Mesodermal cell (in vitro differentiated cells): ENCODE data around the gene PRTFDC1.

ENCODE experiments used
- H3K27ac ChIP-seq: 2 replicates; pipeline ENCODE4 v1.7.0; 2013; ENCODE audit warnings: mild to moderate bottlenecking, low read depth, low read length, moderate library complexity; ENCODE audit not compliant: severe bottlenecking
- H3K36me3 ChIP-seq: 2 replicates; pipeline ENCODE4 v1.7.1; 2013; ENCODE audit warnings: mild to moderate bottlenecking, low read length, moderate library complexity; ENCODE audit not compliant: control insufficient read depth, insufficient read depth
- H3K4me1 ChIP-seq: one replicate; pipeline ENCODE4 v1.7.1; 2013; ENCODE audit warnings: mild to moderate bottlenecking, low read length; ENCODE audit not compliant: insufficient read depth, control insufficient read depth, poor library complexity, severe bottlenecking
- H3K4me3 ChIP-seq: 2 replicates; pipeline ENCODE4 v1.7.0; 2013; ENCODE audit warnings: low read length, control low read depth, mild to moderate bottlenecking; ENCODE audit not compliant: insufficient read depth, poor library complexity, severe bottlenecking; ENCODE audit errors: extremely low read depth
- H3K9me3 ChIP-seq: 2 replicates; pipeline ENCODE4 v1.7.1; 2013; ENCODE audit warnings: mild to moderate bottlenecking, low read length, moderate library complexity; ENCODE audit not compliant: control insufficient read depth
- WGBS, 2 experiments: methylation state at CpG; one replicate each; pipeline ENCODE4 v1.1.5; 2013; ENCODE audit warnings: missing lambda C conversion rate in 2 of 2; ENCODE audit not compliant: insufficient coverage in 2 of 2; 5-methylcytosine and 5-hydroxymethylcytosine counted together

PRTFDC1 gene

DNA sequence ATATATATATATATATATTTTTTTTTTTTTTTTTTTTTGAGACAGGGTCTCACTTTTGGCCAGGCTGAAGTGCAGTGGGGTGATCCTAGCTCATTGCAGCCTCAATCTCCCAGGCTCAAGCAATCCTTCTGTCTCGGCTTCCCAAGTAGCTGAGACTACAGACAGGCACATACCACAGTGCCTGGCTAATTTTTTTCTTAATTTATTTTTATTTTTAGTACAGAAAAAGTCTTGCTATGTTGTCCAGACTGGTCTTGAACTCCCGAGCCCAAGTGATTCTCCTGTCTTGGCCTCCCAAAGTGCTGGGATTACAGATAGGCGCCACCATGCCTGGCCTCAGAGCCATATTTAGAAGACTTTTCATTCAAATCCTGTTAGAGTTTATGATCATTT, 79.6 kb downstream of the PRTFDC1 start:
- Histone ChIP-seq H3K9me3 (peaks cover 4% of the 10 kb centered on the region), H3K27ac (peak overlapping the region; percentile 59), H3K4me1 (peaks cover 14% of the 10 kb centered on the region), H3K36me3 (no peaks in the 10 kb centered on the region), H3K4me3 (no peak overlapping the region)
- 88 to 95% methylated on average over 2 of the region's 3 CpGs for WGBS, 2 experiments

DNA sequence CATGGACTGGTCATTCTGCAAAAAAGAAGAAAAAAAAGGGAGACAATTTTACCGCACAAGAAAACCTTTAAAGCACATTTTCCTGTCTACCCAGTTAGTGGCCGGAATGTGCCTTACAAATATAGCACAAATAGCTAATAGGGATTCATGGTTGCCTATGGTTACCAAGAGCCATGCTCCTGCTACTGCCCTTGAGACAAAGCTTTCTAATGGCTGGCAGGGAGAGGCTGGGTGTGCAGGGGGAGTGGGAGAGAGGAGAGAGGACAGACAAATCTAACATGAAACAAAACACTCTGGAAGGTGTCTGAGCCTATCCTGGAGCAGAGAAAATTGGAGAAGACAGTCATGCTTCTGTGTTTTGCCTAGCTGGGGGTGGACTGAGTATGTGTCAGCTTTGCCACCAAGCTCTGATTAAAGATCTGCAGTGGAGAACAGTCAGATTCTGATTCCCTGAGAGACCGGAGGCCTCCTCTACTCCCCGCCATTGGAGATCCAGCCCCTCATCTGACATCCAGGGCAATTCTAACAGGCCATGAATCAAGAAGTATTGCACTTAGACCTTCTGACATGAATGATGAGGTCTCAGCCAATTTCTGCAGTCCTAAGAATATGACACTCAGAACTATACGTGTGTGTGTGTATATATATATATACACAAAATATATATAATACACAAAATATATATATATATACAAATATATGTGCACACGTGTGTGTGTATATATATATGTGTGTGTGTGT, 80.2 kb downstream of the PRTFDC1 start:
- Histone ChIP-seq H3K36me3 (no peaks in the 10 kb centered on the region), H3K9me3 (peaks cover 4% of the 10 kb centered on the region), H3K4me3 (no peak overlapping the region), H3K4me1 (peaks cover 17% of the 10 kb centered on the region), H3K27ac (peak overlapping the region; percentile 88)
- 66 to 100% methylated on average over 2 of the region's 6 CpGs for WGBS, 2 experiments

DNA sequence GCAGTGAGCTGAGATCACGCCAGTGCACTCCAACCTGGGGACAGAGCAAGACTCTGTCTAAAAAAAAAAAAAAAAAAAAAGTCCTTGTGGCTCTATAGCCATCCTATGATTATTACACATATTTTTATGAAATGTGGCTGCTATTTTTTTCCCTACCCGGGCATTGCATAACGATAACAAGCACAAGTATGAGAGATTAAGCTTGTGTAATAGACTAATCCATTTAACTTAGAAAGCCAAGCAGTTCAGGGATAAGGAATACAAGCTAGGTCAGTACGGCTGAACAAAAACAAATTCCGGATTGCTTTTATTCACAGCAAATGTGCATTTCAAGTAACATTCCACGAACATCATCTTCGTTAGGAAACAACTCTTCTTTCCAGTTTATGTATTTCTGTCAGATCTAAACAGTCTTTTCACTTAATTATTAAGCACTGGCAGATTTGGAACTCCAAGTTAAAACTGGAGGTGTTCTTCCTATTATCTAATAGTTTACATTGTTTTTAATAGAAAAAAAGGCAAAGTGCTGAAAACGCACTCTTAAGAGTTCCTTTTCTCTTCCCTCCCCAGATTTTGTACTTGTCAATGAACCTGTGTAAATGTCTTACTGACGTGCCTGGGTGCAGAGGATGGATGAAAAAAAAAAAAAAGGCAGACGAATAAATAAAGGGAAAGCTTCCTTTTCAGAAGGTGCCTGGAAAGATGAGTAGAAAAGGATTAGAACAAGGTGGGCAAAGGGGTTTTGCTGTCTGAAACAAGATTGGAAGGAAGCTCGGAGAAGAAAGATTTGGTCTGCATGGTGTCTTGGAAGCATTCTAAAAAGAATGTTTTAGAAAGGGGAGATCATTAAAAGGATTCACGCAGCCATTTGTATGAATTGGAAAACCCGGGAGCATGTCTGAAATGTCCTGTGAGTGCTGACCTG, 81.1 kb downstream of the PRTFDC1 start:
- peaks cover 4% of the 10 kb centered on the region for H3K9me3 ChIP-seq
- 79 to 83% methylated on average over 6 to 7 of the region's 13 CpGs for WGBS, 2 experiments
- no peak overlapping the region for H3K4me3 ChIP-seq
- H3K36me3 ChIP-seq: no peaks in the 10 kb centered on the region
- peaks cover 23% of the 10 kb centered on the region for H3K4me1 ChIP-seq
- peak overlapping the region; percentile 88 for H3K27ac ChIP-seq

DNA sequence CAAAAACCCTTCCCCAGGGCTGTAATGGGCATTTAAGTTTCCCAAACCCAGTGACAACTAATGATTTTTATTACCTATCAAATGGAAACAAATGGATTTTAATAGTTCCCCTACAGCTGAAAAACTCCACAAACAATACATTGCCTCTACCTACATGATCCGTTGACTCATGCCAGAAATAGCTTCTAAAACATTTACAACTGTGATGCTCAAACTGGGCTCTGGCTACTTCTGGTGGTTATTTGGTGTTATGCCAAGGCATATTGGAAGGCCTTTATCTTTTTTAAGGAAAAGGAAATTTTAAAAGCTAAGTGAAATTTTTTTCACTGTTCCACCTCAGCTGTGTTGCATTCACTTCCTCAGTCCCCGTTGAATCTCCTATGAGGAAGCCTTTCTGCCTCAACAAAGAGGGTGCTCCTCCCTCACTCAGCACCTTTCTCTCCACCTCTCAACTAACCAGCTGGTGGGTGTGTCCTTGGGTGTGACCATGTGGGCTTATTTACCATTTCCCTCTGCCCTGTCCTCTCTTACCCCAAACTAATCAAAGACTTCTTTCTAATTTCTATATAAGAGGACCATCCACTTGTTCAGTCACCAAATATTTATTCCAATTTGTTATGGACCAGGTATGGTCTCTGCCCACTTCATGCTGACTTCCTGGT, 82.9 kb downstream of the PRTFDC1 start:
- no peaks in the 10 kb centered on the region for H3K9me3 ChIP-seq
- H3K36me3 ChIP-seq: no peaks in the 10 kb centered on the region
- no peak overlapping the region for H3K27ac ChIP-seq
- peaks cover 34% of the 10 kb centered on the region for H3K4me1 ChIP-seq
- H3K4me3 ChIP-seq: no peak overlapping the region
- WGBS, 2 experiments: 100% methylated on average over 1 of the region's 2 CpGs; no CpG with 5 or more reads in 1 of the 2 experiments

DNA sequence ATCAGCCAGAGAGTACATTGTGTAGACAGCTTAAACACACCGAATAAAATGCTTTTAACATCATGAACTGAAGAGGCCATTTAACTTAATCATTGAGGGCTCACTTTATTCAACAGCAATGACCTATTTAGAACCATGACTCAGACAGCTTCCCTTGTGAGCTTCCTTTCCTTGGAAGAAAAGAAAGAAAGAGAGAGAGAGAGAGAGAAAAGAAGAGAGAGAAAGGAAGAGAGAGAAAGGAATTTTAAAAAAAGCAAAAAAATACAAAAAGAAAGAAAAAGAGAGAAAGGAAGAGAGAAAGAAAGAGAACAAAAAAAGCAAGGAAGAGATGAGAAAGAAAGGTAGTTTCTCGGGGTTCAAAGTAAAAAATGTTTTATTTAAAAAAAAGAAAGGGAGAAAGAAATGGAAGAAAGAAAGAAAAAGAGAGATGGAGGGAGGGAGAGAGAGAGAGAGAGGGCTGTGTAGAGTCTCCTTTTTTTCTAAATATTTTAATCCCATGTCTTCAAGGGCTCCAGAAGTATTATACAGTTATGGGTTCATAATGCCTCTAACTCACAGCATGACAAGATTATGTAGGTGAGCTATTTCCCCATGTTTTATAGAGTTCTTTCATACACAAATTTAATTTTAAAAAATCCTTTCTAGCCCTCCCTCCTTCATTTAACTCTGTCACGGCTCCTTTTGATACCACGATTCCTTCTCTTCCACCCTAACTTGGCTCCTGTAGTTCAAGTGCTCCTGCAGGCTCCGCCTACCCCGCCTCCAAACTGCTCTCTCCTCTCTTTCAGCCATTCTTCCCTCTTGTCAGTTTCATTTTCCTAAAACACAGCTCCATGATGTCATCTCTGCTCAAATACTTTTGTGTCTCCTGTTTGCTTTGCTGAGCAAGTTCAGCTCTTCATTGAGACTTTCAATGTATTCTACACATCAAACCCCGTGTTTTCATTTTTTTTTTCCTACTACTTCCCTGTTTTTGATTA, 85.5 kb downstream of the PRTFDC1 start:
- no peak overlapping the region for H3K27ac ChIP-seq
- H3K36me3 ChIP-seq: no peaks in the 10 kb centered on the region
- peaks cover 7% of the 10 kb centered on the region for H3K9me3 ChIP-seq
- H3K4me3 ChIP-seq: no peak overlapping the region
- H3K4me1 ChIP-seq: peaks cover 20% of the 10 kb centered on the region
- 73 to 78% methylated on average over 7 of the region's 7 CpGs for WGBS, 2 experiments

DNA sequence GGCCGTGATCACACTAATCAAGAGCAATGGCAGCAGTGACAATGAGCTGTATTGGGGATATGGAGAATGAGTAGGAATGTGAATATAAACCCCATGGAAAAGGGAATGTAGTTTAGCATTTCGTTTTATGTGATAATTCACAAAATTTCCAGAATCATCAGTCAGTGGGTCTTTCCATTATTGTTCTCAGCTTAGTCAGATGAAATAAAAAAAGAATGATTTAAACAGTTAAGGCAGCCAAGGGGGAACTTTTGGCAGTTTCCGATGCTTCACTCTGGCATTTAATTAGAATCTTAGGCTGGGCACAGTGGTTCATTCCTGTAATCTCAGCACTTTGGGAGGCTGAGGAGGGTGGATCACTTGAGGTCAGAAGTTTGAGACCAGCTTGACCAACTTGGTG, 86.6 kb downstream of the PRTFDC1 start:
- peaks cover 7% of the 10 kb centered on the region for H3K9me3 ChIP-seq
- peaks cover 20% of the 10 kb centered on the region for H3K4me1 ChIP-seq
- no peaks in the 10 kb centered on the region for H3K36me3 ChIP-seq
- H3K4me3 ChIP-seq: no peak overlapping the region
- no peak overlapping the region for H3K27ac ChIP-seq
- WGBS, 2 experiments: 93 to 100% methylated on average over 2 to 3 of the region's 3 CpGs

DNA sequence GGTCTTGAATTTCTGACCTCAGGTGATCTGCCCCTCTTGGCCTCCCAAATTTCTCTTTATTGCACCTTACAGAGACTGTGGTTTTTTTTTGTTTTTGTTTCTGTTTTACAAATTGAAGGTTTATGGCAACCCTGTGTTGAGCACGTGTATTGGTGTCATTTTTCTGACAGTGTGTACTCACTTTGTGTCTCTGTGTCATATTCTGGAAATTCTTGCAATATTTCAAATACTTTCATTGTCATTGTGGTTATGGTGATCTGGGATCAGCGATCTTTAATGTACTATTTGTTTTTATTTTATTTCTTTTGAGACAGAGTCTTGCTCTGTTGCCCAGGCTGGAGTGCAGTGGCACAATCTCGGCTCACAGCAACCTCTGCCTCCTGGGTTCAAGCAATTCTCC, 89.8 kb downstream of the PRTFDC1 start:
- peaks cover 7% of the 10 kb centered on the region for H3K9me3 ChIP-seq
- no peak overlapping the region for H3K27ac ChIP-seq
- WGBS, 2 experiments: 100% methylated on average over 1 of the region's 3 CpGs
- H3K4me3 ChIP-seq: no peak overlapping the region
- H3K4me1 ChIP-seq: peaks cover 20% of the 10 kb centered on the region
- no peaks in the 10 kb centered on the region for H3K36me3 ChIP-seq

DNA sequence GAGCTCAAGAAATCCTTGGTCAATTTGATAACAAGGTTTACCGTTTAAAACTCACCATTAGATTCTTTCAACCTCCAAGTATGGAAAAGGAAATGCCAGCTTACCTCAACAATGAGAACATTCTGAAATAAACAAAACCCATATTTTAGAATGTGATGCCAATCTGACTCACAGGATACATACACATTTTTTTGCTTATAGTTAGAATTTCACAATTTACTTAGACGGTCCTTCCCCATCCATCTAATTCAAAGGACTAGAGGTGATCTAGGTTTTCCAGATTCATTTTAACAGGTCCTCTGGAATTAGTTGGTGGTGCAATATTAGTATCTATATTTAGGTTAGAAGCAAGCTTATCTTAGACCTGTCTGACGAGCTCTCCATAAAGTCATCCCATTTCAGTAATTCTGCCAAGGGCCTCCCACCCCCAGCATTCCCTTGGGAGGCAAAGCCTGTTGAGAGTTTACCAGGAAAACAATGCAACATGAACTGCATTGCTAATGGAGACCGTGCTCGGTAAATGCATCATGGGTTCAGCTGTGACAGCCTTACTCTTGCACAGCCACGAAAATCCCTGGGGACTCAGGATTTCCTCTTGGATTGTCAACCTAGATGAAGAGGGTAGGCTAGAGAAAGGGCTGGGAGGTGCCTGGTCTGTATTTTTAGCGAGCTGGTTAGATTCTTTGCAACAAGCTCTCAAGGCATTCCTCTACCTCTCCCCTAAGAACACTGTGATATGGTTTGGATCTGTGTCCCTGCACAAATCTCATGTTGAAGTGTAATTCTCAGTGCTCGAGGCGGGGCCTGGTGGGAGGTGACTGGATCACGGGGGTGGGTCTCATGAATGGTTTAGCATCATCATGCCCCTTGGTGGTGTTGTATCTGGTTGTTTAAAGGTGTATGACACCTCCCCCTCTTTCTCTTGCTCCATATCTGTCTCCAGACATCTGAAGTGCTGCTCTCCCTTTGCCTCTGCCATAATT, 93.8 kb downstream of the PRTFDC1 start:
- peaks cover 5% of the 10 kb centered on the region for H3K9me3 ChIP-seq
- H3K4me1 ChIP-seq: no peaks in the 10 kb centered on the region
- H3K27ac ChIP-seq: no peak overlapping the region
- H3K36me3 ChIP-seq: no peaks in the 10 kb centered on the region
- H3K4me3 ChIP-seq: no peak overlapping the region
- 26 to 55% methylated on average over 4 of the region's 10 CpGs for WGBS, 2 experiments

DNA sequence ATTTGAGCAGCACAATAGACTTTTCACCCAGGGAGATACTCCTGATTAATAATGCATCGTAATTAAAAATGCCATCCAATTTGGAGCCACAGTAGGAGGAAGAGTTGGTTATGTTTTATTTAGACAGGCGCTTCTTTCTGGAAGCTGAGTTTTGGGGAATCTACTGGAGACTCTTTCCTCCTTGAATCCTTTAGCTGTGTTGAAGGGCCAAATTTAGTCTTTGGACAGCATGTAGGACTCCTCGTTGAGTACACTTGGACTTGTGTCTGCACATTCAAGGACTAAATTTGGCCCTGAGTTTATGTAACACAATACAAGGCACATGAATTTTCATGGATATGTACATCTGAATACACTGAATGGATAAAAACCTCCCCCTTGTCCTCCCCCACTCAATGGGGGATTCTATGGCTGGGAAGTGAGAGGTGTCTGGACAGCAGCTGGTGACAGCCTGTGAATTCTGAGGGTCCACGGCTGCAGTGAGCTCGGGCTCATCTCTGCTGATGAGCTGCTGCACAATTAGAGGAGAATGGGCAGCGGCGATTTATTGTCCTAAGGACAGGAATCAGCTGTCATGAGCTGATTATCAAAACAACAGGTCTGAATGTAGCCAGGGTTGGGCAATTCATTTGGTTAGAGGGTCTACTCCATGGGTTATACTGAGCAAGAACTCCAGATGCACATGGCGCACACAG, 95.2 kb downstream of the PRTFDC1 start:
- WGBS, 2 experiments: 74 to 82% methylated on average over 5 of the region's 8 CpGs
- Histone ChIP-seq H3K4me1 (no peaks in the 10 kb centered on the region), H3K36me3 (no peaks in the 10 kb centered on the region), H3K9me3 (no peaks in the 10 kb centered on the region), H3K4me3 (no peak overlapping the region), H3K27ac (no peak overlapping the region)
